ENCODE data around the gene USP24.

GRCh38 chr1:55128418-55128995, 86.7 kb downstream of the USP24 start:
- TF ChIP-seq CTCF (IDR thresholded peaks at IDR 0.05) (no peak), EZH2phosphoT487 (IDR thresholded peaks at IDR 0.05) (no peak), EZH2 (IDR thresholded peaks at IDR 0.05) (no peak)
